ENCODE data around the gene DIP2B. TPM values are rescaled to one million over a fixed set of nuclear protein-coding genes. Genes with fewer than 3 reads are reported as not detected.

Gene DIP2B, protein sequence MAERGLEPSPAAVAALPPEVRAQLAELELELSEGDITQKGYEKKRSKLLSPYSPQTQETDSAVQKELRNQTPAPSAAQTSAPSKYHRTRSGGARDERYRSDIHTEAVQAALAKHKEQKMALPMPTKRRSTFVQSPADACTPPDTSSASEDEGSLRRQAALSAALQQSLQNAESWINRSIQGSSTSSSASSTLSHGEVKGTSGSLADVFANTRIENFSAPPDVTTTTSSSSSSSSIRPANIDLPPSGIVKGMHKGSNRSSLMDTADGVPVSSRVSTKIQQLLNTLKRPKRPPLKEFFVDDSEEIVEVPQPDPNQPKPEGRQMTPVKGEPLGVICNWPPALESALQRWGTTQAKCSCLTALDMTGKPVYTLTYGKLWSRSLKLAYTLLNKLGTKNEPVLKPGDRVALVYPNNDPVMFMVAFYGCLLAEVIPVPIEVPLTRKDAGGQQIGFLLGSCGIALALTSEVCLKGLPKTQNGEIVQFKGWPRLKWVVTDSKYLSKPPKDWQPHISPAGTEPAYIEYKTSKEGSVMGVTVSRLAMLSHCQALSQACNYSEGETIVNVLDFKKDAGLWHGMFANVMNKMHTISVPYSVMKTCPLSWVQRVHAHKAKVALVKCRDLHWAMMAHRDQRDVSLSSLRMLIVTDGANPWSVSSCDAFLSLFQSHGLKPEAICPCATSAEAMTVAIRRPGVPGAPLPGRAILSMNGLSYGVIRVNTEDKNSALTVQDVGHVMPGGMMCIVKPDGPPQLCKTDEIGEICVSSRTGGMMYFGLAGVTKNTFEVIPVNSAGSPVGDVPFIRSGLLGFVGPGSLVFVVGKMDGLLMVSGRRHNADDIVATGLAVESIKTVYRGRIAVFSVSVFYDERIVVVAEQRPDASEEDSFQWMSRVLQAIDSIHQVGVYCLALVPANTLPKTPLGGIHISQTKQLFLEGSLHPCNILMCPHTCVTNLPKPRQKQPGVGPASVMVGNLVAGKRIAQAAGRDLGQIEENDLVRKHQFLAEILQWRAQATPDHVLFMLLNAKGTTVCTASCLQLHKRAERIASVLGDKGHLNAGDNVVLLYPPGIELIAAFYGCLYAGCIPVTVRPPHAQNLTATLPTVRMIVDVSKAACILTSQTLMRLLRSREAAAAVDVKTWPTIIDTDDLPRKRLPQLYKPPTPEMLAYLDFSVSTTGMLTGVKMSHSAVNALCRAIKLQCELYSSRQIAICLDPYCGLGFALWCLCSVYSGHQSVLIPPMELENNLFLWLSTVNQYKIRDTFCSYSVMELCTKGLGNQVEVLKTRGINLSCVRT (N-terminal part only)
- total RNA-seq, result 10 to 100 TPM; 16.4 to 33.3 (median 20.0) TPM
- 10 to 100 TPM in 1 of 2 donors, 1 to 10 TPM in 1; 7.2 to 17.4 TPM for polyA plus RNA-seq
- long read RNA-seq, donor 1, partial matches to known transcripts, result 3 of 7 reads
- long read RNA-seq, donor 1, other reads (novel, unspliced or antisense), result 4 of 7 reads
- long read RNA-seq, donor 2, full-length matches to known transcripts, result 1 of 21 reads
- long read RNA-seq, donor 2, partial matches to known transcripts, result 20 of 21 reads
- long read RNA-seq, donor 2, other reads (novel, unspliced or antisense), result 0 of 21 reads
- long read RNA-seq, donor 3, full-length matches to known transcripts, result 6 of 20 reads
- long read RNA-seq, donor 3, partial matches to known transcripts, result 8 of 20 reads
- long read RNA-seq, donor 3, other reads (novel, unspliced or antisense), result 6 of 20 reads

DNA sequence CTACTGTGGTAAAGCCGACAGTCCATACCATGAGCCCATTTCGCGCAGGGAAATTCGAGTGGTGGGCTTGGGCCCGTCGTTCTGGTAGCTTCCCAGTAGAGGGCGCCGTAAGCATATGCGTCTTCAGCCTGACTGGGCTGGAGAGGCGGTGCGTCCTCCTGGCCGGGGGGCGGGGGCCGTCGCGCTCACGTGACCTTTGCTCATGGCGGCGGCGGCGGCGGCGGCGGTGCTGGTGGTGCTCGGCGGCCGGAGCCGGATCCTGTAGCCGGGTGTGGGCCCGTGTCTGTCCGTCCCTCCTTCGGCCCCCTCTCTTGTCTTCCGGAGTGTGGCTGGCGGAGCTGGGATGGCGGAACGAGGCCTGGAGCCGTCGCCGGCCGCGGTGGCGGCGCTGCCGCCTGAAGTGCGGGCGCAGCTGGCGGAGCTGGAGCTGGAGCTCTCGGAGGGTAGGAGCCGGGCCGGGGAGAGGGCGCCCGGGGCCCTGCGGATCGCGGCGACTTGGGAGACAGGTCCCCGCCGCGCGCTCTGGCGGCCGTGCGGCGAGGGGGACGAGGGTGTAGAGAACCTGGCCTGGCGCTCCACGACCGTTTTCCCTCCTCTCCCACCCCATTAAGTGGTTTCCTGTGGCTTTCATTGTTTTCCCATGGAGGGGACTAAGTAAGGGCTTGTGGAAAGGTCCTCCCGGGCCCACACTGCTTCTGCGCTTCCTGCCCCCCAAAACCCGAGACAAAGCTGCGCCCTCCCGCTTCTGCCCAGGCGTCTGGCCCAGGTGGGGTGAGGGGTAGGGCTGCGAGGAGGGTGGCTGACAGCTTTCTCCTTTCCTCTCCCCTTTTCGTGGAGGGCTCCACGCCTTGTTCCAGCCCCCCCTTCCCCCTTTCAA is at the start of gene DIP2B:
TSS of gene DIP2B (plus strand) at position 188 of the 877 bp plus-strand sequence. CDS start at position 344, 156 bp downstream.
- intact Hi-C loops (cut with DNase I), result loop anchor here (2.0 to 5.0 kb wide), 2 partner anchors 132 kb away; no protein-coding TSS in a partner anchor
- Histone ChIP-seq H3K9me3 (no peaks in the 10 kb centered on the region), H3K27ac (peak within 1 kb of the TSS; percentile 86 to 91), H3K4me1 (ENCODE audit: insufficient read depth) (peaks cover 4% of the 10 kb centered on the region), H3K36me3 (no peaks in the 10 kb centered on the region), H3K27me3 (no peaks in the 10 kb centered on the region), H3K4me3 (peak within 1 kb of the TSS; percentile 55)
- 1% methylated on average over 39 to 77 of the region's 77 CpGs for WGBS, 3 donors
- peak; percentile 93 to 97 (median 95) for DNase-seq
- TF ChIP-seq POLR2A (IDR thresholded peaks at IDR 0.05), result peak; percentile 16
- no peak for TF ChIP-seq EP300 (IDR thresholded peaks at IDR 0.05)
- TF ChIP-seq, protein P1, sequence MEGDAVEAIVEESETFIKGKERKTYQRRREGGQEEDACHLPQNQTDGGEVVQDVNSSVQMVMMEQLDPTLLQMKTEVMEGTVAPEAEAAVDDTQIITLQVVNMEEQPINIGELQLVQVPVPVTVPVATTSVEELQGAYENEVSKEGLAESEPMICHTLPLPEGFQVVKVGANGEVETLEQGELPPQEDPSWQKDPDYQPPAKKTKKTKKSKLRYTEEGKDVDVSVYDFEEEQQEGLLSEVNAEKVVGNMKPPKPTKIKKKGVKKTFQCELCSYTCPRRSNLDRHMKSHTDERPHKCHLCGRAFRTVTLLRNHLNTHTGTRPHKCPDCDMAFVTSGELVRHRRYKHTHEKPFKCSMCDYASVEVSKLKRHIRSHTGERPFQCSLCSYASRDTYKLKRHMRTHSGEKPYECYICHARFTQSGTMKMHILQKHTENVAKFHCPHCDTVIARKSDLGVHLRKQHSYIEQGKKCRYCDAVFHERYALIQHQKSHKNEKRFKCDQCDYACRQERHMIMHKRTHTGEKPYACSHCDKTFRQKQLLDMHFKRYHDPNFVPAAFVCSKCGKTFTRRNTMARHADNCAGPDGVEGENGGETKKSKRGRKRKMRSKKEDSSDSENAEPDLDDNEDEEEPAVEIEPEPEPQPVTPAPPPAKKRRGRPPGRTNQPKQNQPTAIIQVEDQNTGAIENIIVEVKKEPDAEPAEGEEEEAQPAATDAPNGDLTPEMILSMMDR (IDR thresholded peaks at IDR 0.05), result peak; percentile 93 to 98 (median 97)

DNA sequence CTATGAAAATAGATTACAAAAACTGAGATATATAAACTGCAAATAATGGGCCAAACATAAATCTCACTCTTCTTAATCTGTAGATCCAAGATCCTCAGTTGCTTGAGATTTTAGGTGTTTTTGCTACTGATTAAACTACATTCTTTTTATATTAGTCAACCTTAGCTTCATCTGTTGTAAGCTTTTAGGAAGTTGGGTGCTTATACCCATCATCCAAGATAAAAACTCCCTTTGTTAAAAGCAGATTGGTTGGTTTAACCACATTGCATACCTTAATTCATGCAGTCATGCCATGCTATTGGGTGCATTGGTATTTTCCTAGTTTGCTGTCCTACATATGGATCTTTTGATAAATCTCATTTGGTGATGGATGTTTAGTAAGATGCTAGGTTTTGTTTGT is 46.2 kb upstream of the DIP2B start:
- Histone ChIP-seq H3K9me3 (no peaks in the 10 kb centered on the region), H3K27ac (no peak overlapping the region)

DNA sequence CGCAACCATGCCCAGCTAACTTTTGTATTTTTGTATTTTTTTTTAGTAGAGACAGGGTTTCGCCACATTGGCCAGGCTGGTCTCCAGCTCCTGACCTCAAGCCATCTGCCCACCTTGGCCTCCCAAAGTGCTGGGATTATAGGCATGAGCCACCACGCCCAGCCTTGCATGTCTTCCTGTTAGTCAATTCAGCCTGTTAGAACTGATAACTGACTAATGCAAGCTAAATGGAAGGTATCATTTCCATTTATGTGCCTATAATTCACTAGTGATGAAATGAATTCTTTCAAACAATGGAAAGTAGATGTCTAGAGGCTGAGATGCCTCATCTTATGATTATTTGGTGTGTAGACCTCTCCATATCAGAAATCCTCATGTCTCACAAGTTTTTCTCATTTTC is 37.3 kb upstream of the DIP2B start:
- no peak overlapping the region for H3K27ac ChIP-seq

More for the DNA sequence above, 46.2 kb upstream of the DIP2B start:
- Histone ChIP-seq H3K27me3 (no peaks in the 10 kb centered on the region), H3K4me1 (ENCODE audit: insufficient read depth) (no peaks in the 10 kb centered on the region), H3K36me3 (no peaks in the 10 kb centered on the region), H3K4me3 (no peak overlapping the region)
- TF ChIP-seq EP300 (IDR thresholded peaks at IDR 0.05), result no peak
- no peak for TF ChIP-seq POLR2A (IDR thresholded peaks at IDR 0.05)
- TF ChIP-seq, protein P1 (IDR thresholded peaks at IDR 0.05), result no peak
- intact Hi-C loops (cut with DNase I), result no loop called here
- DNase-seq, result no peak

More for the DNA sequence above, 37.3 kb upstream of the DIP2B start:
- WGBS, 3 donors, result 95 to 100% (median 97%) methylated on average over 3 of the region's 3 CpGs
- H3K36me3 ChIP-seq, result no peaks in the 10 kb centered on the region
- no peaks in the 10 kb centered on the region for H3K27me3 ChIP-seq
- no peaks in the 10 kb centered on the region for H3K4me1 ChIP-seq (ENCODE audit: insufficient read depth)
- H3K9me3 ChIP-seq, result no peaks in the 10 kb centered on the region
- H3K4me3 ChIP-seq, result no peak overlapping the region
- TF ChIP-seq EP300 (IDR thresholded peaks at IDR 0.05), result no peak
- intact Hi-C loops (cut with DNase I), result no loop called here
- no peak for DNase-seq

Measured in ovary (tissue), 10 donors.